Ovary (tissue), 9 donors: ENCODE results near the gene PTPRU. TPM values are rescaled to one million over a fixed set of nuclear protein-coding genes. Genes with fewer than 3 reads are reported as not detected.

Experiments used
- DNase-seq, 5 donors: peaks; one replicate each; pipeline ENCODE4 v3.0.0-alpha.2; 2019 to 2020
- H3K27ac ChIP-seq, 2 donors: fragments of 200-600 bp; one replicate each; pipeline versions ENCODE4 v1.5.1 to v1.8.0; 2019 to 2022
- H3K27me3 ChIP-seq: fragments of 200-600 bp; one replicate; pipeline ENCODE4 v1.8.0; 2022
- H3K36me3 ChIP-seq: fragments of 200-600 bp; sonication (generic); one replicate; pipeline ENCODE4 v1.5.1; 2019
- H3K4me1 ChIP-seq: one replicate; pipeline ENCODE4 v1.8.1; 2013; ENCODE audit warnings: mild to moderate bottlenecking, moderate library complexity; ENCODE audit not compliant: insufficient read depth
- H3K4me3 ChIP-seq: fragments of 200-600 bp; sonication (generic); one replicate; pipeline ENCODE4 v1.5.1; 2017
- H3K9me3 ChIP-seq, 2 donors: fragments of 200-600 bp in 1 of 2; sonication (generic) in 1 of 2; one replicate each; pipeline versions ENCODE4 v1.5.1 to v1.8.1; 2013 to 2019; ENCODE audit warnings: mild to moderate bottlenecking in 1 of 2, moderate library complexity in 1 of 2
- EP300 ChIP-seq: sonication (generic); formaldehyde crosslinking; IDR thresholded peaks from one replicate; pipeline ENCODE4 v1.6.1; 2017; ENCODE audit warnings: antibody characterized with exemption
- POLR2A ChIP-seq: fragments of 450-650 bp; IDR thresholded peaks from one replicate; pipeline ENCODE4 v1.6.1; 2017; ENCODE audit warnings: antibody characterized with exemption, mild to moderate bottlenecking, moderate library complexity
- WGBS, 3 donors: extraction: QIAGEN DNeasy Blood & Tissue Kit in 1 of 3; methylation state at CpG; one replicate each; pipeline versions ENCODE4 v1.1.5 to v1.1.7; 2013 to 2017; 5-methylcytosine and 5-hydroxymethylcytosine counted together
- intact Hi-C, 4 donors: fragments of 100-400 bp; cut with DNase I; formaldehyde crosslinking; loops; one replicate each; pipeline versions ENCODE4 v1.11.0 to v1.15.1; 2022 to 2023
- polyA plus RNA-seq, 2 donors: library from polyadenylated mRNA; stranded (reverse); fragments of 200-250 nt in 1 of 2; fragments of 350-450 nt in 1 of 2; fragmentation: Illumina TruSeq in 1 of 2; extraction: RNeasy Lipid Tissue Mini Kit (QIAGEN cat#74804) in 1 of 2; gene quantifications; one replicate each; pipeline ENCODE4 v1.2.3, GENCODE V29; 2013 to 2014
- total RNA-seq, 7 donors: library from RNA; depleted of rRNA in 2 of 7; stranded (reverse); fragments of >200 nt in 2 of 7; fragmentation: NEBNext Ultra II Directional in 3 of 7; extraction: Animal tissue kit (Norgen Biotek cat#: 25700) in 3 of 7; gene quantifications; one replicate each; pipeline versions ENCODE4 v1.1.0 to v1.2.4, GENCODE V29; 2016 to 2023
- TF ChIP-seq, protein P1 (sequence below), 3 donors: fragments of 450-650 bp in 2 of 3; fragments of 200-600 bp in 1 of 3; IDR thresholded peaks; one replicate each; pipeline versions ENCODE4 v1.5.1 to v1.8.0; 2016 to 2022; ENCODE audit warnings: antibody characterized with exemption in 3 of 3, mild to moderate bottlenecking in 1 of 3
- donor health status: DM: no; HTN: no; CAD: no; lungs with moderate emphysema.
- donor health status: DM: no; HTN: no; CAD: no.
- donor health status: Bipolar disorder and iron deficiency.
- donor health status: DM: yes; HTN: yes; CAD: no.
- donor health status: DM: no; HTN: no; CAD: no.
- donor health status: DM: yes; HTN: yes; CAD: no.

The PTPRU gene
- total and polyA plus RNA-seq, 9 donors, result 2.9 to 45.2 (median 29.9) TPM

DNA sequence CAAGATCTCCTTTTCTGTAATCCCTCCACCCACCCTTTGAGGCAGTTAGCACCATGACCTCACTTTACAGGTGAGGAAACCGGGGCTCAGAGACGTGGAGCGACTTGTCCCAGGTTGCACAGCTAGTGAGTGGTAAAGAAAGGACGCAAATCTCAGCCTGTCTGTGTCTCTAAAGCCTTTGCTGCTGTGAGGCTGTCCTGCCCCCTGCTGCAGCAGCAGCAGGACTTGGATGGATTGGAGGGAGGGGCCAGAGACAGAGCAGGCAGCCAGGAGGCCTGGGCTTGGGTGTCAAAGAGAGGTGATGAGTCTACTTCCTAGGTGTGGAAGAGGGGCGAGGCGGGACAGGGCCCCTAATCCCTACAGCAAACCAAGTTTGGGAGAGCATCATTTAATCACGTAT is 69.6 kb downstream of the PTPRU start:
- DNase-seq, result no peak
- no peaks in the 10 kb centered on the region for H3K36me3 ChIP-seq
- 81 to 85% (median 83%) methylated on average over 7 of the region's 7 CpGs for WGBS, 3 donors
- intact Hi-C loops, result no loop called here
- no peaks in the 10 kb centered on the region for H3K4me1 ChIP-seq
- no peaks in the 10 kb centered on the region for H3K9me3 ChIP-seq
- H3K4me3 ChIP-seq, result no peak overlapping the region
- no peak overlapping the region for H3K27ac ChIP-seq
- no peaks in the 10 kb centered on the region for H3K27me3 ChIP-seq
- TF ChIP-seq, protein P1, sequence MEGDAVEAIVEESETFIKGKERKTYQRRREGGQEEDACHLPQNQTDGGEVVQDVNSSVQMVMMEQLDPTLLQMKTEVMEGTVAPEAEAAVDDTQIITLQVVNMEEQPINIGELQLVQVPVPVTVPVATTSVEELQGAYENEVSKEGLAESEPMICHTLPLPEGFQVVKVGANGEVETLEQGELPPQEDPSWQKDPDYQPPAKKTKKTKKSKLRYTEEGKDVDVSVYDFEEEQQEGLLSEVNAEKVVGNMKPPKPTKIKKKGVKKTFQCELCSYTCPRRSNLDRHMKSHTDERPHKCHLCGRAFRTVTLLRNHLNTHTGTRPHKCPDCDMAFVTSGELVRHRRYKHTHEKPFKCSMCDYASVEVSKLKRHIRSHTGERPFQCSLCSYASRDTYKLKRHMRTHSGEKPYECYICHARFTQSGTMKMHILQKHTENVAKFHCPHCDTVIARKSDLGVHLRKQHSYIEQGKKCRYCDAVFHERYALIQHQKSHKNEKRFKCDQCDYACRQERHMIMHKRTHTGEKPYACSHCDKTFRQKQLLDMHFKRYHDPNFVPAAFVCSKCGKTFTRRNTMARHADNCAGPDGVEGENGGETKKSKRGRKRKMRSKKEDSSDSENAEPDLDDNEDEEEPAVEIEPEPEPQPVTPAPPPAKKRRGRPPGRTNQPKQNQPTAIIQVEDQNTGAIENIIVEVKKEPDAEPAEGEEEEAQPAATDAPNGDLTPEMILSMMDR (IDR thresholded peaks at IDR 0.05), result no peak
- no peak for TF ChIP-seq POLR2A
- TF ChIP-seq EP300, result no peak

DNA sequence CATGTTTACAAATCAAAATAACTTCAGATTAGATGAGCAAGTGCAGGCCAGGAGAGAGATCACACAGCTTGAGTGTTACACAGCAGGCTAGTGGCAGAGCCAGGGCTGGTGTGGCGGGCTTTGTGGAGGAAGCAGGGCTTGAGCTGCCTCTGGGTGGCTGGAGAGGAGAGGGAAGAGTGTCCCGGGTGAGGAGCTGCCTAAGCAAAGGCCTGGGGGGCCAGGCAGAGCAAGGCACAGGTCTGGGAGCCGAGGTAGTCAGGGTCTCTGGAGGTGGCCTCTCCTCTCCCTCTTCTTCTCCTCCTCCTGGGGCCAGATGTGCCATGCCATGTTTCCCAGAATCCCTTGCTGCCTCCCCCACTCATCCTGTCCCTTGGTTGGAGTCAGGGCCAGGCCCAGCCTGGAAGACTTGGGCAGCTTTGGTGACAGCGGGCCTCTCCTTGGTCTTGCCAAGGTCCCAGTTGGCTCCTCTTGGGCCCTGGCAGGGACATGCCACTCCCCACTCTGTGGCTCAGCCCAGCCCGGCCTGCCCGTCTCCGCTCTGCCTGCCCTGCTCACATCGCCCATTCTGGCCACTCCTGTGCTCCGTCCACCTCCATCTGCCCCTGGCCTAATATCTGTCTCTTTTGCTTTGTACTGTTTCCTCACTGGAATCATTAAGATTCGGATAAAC is 70.3 kb downstream of the PTPRU start:
- DNase-seq, result peak in 1 of 5 donors; percentile 4
- H3K27me3 ChIP-seq, result no peaks in the 10 kb centered on the region
- 85 to 92% (median 91%) methylated on average over 10 of the region's 10 CpGs for WGBS, 3 donors
- no peaks in the 10 kb centered on the region for H3K36me3 ChIP-seq
- no peaks in the 10 kb centered on the region for H3K9me3 ChIP-seq
- no peaks in the 10 kb centered on the region for H3K4me1 ChIP-seq
- no peak for TF ChIP-seq EP300
- TF ChIP-seq, protein P1 (IDR thresholded peaks at IDR 0.05), result no peak
- H3K4me3 ChIP-seq, result no peak overlapping the region
- intact Hi-C loops, result no loop called here
- H3K27ac ChIP-seq, result no peak overlapping the region

DNA sequence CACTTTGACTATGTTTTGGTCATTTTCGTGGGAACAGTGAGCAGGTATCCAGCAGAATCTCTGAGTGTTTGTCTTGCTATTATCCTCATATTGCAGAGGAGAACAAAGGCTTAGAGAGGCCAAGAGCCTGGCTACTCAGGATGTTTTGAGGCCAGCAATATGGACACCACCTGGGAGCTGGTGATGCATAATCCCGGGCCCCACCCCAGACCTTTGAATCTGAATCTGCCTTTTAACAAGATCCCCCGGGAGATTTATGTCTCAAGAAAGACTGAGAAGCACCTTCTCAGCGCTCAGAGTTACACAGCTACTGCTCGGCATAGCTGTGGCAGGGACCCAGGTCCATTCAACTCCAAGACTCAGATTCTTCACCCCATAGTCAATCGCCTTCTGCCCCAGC is 72.8 kb downstream of the PTPRU start:
- no peaks in the 10 kb centered on the region for H3K4me1 ChIP-seq
- no peaks in the 10 kb centered on the region for H3K27me3 ChIP-seq
- TF ChIP-seq EP300, result no peak
- TF ChIP-seq POLR2A, result no peak
- TF ChIP-seq, protein P1 (IDR thresholded peaks at IDR 0.05), result no peak
- DNase-seq, result no peak
- WGBS, 3 donors, result 84 to 86% (median 84%) methylated on average over 6 of the region's 6 CpGs
- no peak overlapping the region for H3K4me3 ChIP-seq
- H3K27ac ChIP-seq, result no peak overlapping the region
- H3K36me3 ChIP-seq, result no peaks in the 10 kb centered on the region
- intact Hi-C loops, result no loop called here
- H3K9me3 ChIP-seq, result no peaks in the 10 kb centered on the region

DNA sequence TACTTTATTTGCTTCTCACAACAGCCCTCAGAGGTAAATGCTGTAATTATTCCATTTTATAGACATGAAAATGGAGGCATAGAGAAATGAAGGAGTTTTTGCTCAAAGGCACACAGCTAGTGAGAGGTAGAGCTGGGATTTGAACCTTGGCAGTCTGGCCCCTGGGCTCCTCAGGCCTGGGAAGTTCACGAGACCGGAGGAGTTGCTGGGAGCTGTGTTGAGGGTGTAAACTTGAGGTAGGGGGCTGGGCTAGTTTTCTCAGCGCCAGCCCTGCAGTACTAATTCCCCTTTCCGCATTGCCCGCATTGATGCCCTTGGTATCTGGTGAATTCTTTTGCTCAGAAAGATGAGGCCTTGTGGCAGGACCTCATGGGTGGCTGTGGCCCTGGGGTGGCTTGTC is 73.3 kb downstream of the PTPRU start:
- TF ChIP-seq, protein P1 (IDR thresholded peaks at IDR 0.05), result no peak
- TF ChIP-seq POLR2A (no peak), EP300 (no peak)
- WGBS, 3 donors, result 90 to 92% (median 90%) methylated on average over 5 of the region's 5 CpGs
- Histone ChIP-seq H3K4me1 (no peaks in the 10 kb centered on the region), H3K27me3 (no peaks in the 10 kb centered on the region), H3K4me3 (no peak overlapping the region), H3K9me3 (no peaks in the 10 kb centered on the region), H3K36me3 (no peaks in the 10 kb centered on the region), H3K27ac (no peak overlapping the region)
- DNase-seq, result peak in 1 of 5 donors; percentile 14
- intact Hi-C loops, result no loop called here
